DMS153 (cell line): ENCODE data around the gene CYTH3.

ENCODE experiments used
- DNase-seq: peaks from one replicate; lab custom pipeline; 2025; lab: John Stamatoyannopoulos, UW

CYTH3 gene

GRCh38 chr7:6258440-6259182 lies 13.8 kb downstream of the CYTH3 start:
- DNase-seq, result no peak

- DNase-seq, result no peak
Observed at GRCh38 chr7:6257675-6258074, 14.7 kb downstream of the CYTH3 start.

- no peak for DNase-seq
Observed at GRCh38 chr7:6256677-6257535, 15.5 kb downstream of the CYTH3 start.

- no peak for DNase-seq
Observed at GRCh38 chr7:6256109-6256483, 16.3 kb downstream of the CYTH3 start.

GRCh38 chr7:6254866-6255265 lies 17.6 kb downstream of the CYTH3 start:
- no peak for DNase-seq

- no peak for DNase-seq
Observed at GRCh38 chr7:6252748-6253147, 19.7 kb downstream of the CYTH3 start.

GRCh38 chr7:6252341-6252746 lies 20.1 kb downstream of the CYTH3 start:
- DNase-seq, result no peak

GRCh38 chr7:6251653-6252052 lies 20.8 kb downstream of the CYTH3 start:
- DNase-seq, result no peak

GRCh38 chr7:6250364-6250833 lies 22.0 kb downstream of the CYTH3 start:
- no peak for DNase-seq

- no peak for DNase-seq
Observed at GRCh38 chr7:6249043-6249442, 23.4 kb downstream of the CYTH3 start.

- no peak for DNase-seq
Observed at GRCh38 chr7:6248581-6248980, 23.8 kb downstream of the CYTH3 start.

- DNase-seq, result no peak
Observed at GRCh38 chr7:6246251-6246917, 26.0 kb downstream of the CYTH3 start.

GRCh38 chr7:6244021-6244420 lies 28.4 kb downstream of the CYTH3 start:
- DNase-seq, result no peak

- DNase-seq, result no peak
Observed at GRCh38 chr7:6243168-6243567, 29.3 kb downstream of the CYTH3 start.

GRCh38 chr7:6242561-6242960 lies 29.9 kb downstream of the CYTH3 start:
- no peak for DNase-seq

GRCh38 chr7:6241607-6241973 lies 30.8 kb downstream of the CYTH3 start:
- no peak for DNase-seq

GRCh38 chr7:6238309-6238925 lies 34.0 kb downstream of the CYTH3 start:
- no peak for DNase-seq

- DNase-seq, result no peak
Observed at GRCh38 chr7:6237730-6238129, 34.7 kb downstream of the CYTH3 start.

- DNase-seq, result no peak
Observed at GRCh38 chr7:6237011-6237410, 35.4 kb downstream of the CYTH3 start.

- no peak for DNase-seq
Observed at GRCh38 chr7:6235029-6235871, 37.2 kb downstream of the CYTH3 start.

GRCh38 chr7:6234384-6234783 lies 38.0 kb downstream of the CYTH3 start:
- no peak for DNase-seq
